ENCODE data around the gene HBG1. TPM values are rescaled to one million over a fixed set of nuclear protein-coding genes. Genes with fewer than 3 reads are reported as not detected.

HBG1 gene
- total and polyA plus RNA-seq, 2 of the 4 experiments (the other 2 are of a cell fraction), result not detected

- no peak overlapping the region for H2AK9ac ChIP-seq (replicated peaks; ENCODE audit: low read depth, low read length, poor library complexity)
- no peak overlapping the region for H2AFZ ChIP-seq (replicated peaks; ENCODE audit: low read length, poor library complexity)
- no peak for ATAC-seq (ENCODE audit: low read depth)
- peaks cover 6% of the 10 kb centered on the region; the same call in 1 of the 2 replicates for H3K9me1 ChIP-seq (ENCODE audit: insufficient read depth, low read length)
- no peak overlapping the region for H3K4ac ChIP-seq (ENCODE audit: low read depth, low read length)
- peaks cover 3% of the 10 kb centered on the region for H3K4me1 ChIP-seq (ENCODE audit: control insufficient read depth, insufficient read depth, low read length)
- no peaks in the 10 kb centered on the region for H3K27me3 ChIP-seq (ENCODE audit: control insufficient read depth, insufficient read depth, low read length)
- dilution Hi-C loops (cut with HindIII; ENCODE audit: low sequenced_read_pairs, unreplicated experiment), result no loop called here
- H3K56ac ChIP-seq (ENCODE audit: extremely low read depth, insufficient read depth, low read length), result no peak overlapping the region
- no peaks in the 10 kb centered on the region for H3K9me3 ChIP-seq (ENCODE audit: control insufficient read depth, insufficient read depth, low read length)
- no peaks in the 10 kb centered on the region for H3K79me1 ChIP-seq (ENCODE audit: low read depth in 1 of 2, low read length in 2 of 2)
- H4K91ac ChIP-seq (ENCODE audit: insufficient read depth, low read depth, low read length), result no peak overlapping the region
- ChIA-PET CTCF (no interaction called here), POLR2A (ENCODE audit: unreplicated experiment) (no interaction called here)
- no peak overlapping the region for H2BK20ac ChIP-seq (ENCODE audit: low read depth, low read length)
- in situ Hi-C loops (cut with MboI; ENCODE audit: low sequenced_read_pairs), result no loop called here
- no peak overlapping the region for H3K9ac ChIP-seq (ENCODE audit: low read depth, low read length)
- H2BK120ac ChIP-seq (ENCODE audit: low read depth, low read length), result no peak overlapping the region
- intact Hi-C loops (cut with micrococcal nuclease), result no loop called here
- no peak overlapping the region for H3K23ac ChIP-seq (ENCODE audit: low read depth, low read length)
- H3K4me3 ChIP-seq (ENCODE audit: insufficient read depth, low read depth, low read length), result no peak overlapping the region
- H4K8ac ChIP-seq (ENCODE audit: low read depth in 2 of 2, low read length in 2 of 2), result no peak overlapping the region
- no CpG with 5 or more reads among the region's 1 CpG for WGBS, 2 experiments (ENCODE audit: extremely low coverage in 2 of 2, insufficient read length in 1 of 2)
- H4K20me1 ChIP-seq (ENCODE audit: insufficient read depth, low read length), result no peaks in the 10 kb centered on the region
- no peak for DNase-seq
- no peak overlapping the region for H3K4me2 ChIP-seq (ENCODE audit: low read depth, low read length)
- H3K27ac ChIP-seq (ENCODE audit: insufficient read depth, low read length), result no peak overlapping the region
- H2BK15ac ChIP-seq (ENCODE audit: low read depth, low read length), result no peak overlapping the region
- TF ChIP-seq POLR2A (IDR thresholded peaks at IDR 0.05; ENCODE audit: low read depth, low read length), result no peak
- no peak for TF ChIP-seq RCOR1 (IDR thresholded peaks at IDR 0.05; ENCODE audit: insufficient replicate concordance, low read length)
- no peak for TF ChIP-seq RAD21 (IDR thresholded peaks at IDR 0.05; ENCODE audit: low read length)
- TF ChIP-seq CTCF (conservative IDR thresholded peaks at IDR 0.05; ENCODE audit: low read depth, low read length), result no peak
- TF ChIP-seq MAZ (IDR thresholded peaks at IDR 0.05; ENCODE audit: borderline replicate concordance, low read depth, low read length), result no peak
- TF ChIP-seq CEBPB (IDR thresholded peaks at IDR 0.05; ENCODE audit: low read depth, low read length), result no peak
- TF ChIP-seq, protein P1, sequence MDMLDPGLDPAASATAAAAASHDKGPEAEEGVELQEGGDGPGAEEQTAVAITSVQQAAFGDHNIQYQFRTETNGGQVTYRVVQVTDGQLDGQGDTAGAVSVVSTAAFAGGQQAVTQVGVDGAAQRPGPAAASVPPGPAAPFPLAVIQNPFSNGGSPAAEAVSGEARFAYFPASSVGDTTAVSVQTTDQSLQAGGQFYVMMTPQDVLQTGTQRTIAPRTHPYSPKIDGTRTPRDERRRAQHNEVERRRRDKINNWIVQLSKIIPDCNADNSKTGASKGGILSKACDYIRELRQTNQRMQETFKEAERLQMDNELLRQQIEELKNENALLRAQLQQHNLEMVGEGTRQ (IDR thresholded peaks at IDR 0.05; ENCODE audit: low read depth, low read length), result no peak
- TF ChIP-seq SMC3 (IDR thresholded peaks at IDR 0.05; ENCODE audit: low read depth, low read length), result no peak
- TF ChIP-seq NFE2L2 (IDR thresholded peaks at IDR 0.05; ENCODE audit: low read depth, low read length), result no peak
- TF ChIP-seq FOS (IDR thresholded peaks at IDR 0.05; ENCODE audit: low read depth, low read length), result no peak
- TF ChIP-seq MXI1 (IDR thresholded peaks at IDR 0.05; ENCODE audit: borderline replicate concordance, low read depth, low read length), result no peak
- TF ChIP-seq RFX5 (IDR thresholded peaks at IDR 0.05; ENCODE audit: low read depth, low read length), result no peak
- TF ChIP-seq BHLHE40 (IDR thresholded peaks at IDR 0.05; ENCODE audit: low read depth, low read length), result no peak
- no peak for TF ChIP-seq MAFK (IDR thresholded peaks at IDR 0.05; ENCODE audit: low read depth, low read length)
- TF ChIP-seq, protein P2, sequence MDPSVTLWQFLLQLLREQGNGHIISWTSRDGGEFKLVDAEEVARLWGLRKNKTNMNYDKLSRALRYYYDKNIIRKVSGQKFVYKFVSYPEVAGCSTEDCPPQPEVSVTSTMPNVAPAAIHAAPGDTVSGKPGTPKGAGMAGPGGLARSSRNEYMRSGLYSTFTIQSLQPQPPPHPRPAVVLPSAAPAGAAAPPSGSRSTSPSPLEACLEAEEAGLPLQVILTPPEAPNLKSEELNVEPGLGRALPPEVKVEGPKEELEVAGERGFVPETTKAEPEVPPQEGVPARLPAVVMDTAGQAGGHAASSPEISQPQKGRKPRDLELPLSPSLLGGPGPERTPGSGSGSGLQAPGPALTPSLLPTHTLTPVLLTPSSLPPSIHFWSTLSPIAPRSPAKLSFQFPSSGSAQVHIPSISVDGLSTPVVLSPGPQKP (IDR thresholded peaks at IDR 0.05; ENCODE audit: borderline replicate concordance, low read depth, low read length), result no peak
- TF ChIP-seq CHD1 (IDR thresholded peaks at IDR 0.05; ENCODE audit: low read depth, low read length), result no peak
- H2AK5ac ChIP-seq (ENCODE audit: low read depth, low read length), result no peak overlapping the region
- H3K14ac ChIP-seq (replicated peaks; ENCODE audit: low read depth, low read length), result no peak overlapping the region
- H3K18ac ChIP-seq (ENCODE audit: low read depth, low read length), result no peak overlapping the region
- H4K5ac ChIP-seq (ENCODE audit: low read depth, low read length), result no peak overlapping the region
- H3K36me3 ChIP-seq (ENCODE audit: control insufficient read depth, insufficient read depth, low read length), result no peaks in the 10 kb centered on the region
- peak overlapping the region; percentile 29 for H2BK5ac ChIP-seq (ENCODE audit: low read depth, low read length, poor library complexity, severe bottlenecking)
- BruUV-seq (replicated peaks), result no TSS peak
Observed at GRCh38 chr11:5230266-5230665, 19.4 kb downstream of the HBG1 start.
